Muscle layer of duodenum (tissue), 2 donors: ENCODE results near the gene DUSP1.

ENCODE experiments used
- H3K27ac ChIP-seq: one replicate; pipeline ENCODE4 v1.7.0; 2013; ENCODE audit warnings: mild to moderate bottlenecking, low read length
- H3K27me3 ChIP-seq: one replicate; pipeline ENCODE4 v1.7.0; 2013; ENCODE audit warnings: low read depth, mild to moderate bottlenecking, control low read depth, low read length
- H3K36me3 ChIP-seq, 2 donors: one replicate each; pipeline ENCODE4 v1.7.0; 2013; ENCODE audit warnings: low read length in 2 of 2, control low read depth in 1 of 2, mild to moderate bottlenecking in 1 of 2; ENCODE audit not compliant: insufficient read depth in 2 of 2, control insufficient read depth in 1 of 2
- H3K4me1 ChIP-seq, 2 donors: one replicate each; pipeline ENCODE4 v1.7.0; 2013; ENCODE audit warnings: low read length in 2 of 2, mild to moderate bottlenecking in 2 of 2, control low read depth in 1 of 2, moderate library complexity in 1 of 2; ENCODE audit not compliant: insufficient read depth in 2 of 2, control insufficient read depth in 1 of 2
- H3K4me3 ChIP-seq, 2 donors: one replicate each; pipeline ENCODE4 v1.7.0; 2013; ENCODE audit warnings: low read length in 2 of 2, low read depth in 1 of 2, mild to moderate bottlenecking in 1 of 2
- H3K9me3 ChIP-seq, 2 donors: one replicate each; pipeline ENCODE4 v1.7.0; 2013; ENCODE audit warnings: low read length in 2 of 2, control low read depth in 1 of 2, mild to moderate bottlenecking in 1 of 2; ENCODE audit not compliant: control insufficient read depth in 1 of 2
- donor health status: healthy.

The DUSP1 gene

GRCh38 chr5:172796306-172796705 is 25.3 kb upstream of the DUSP1 start:
- no peaks in the 10 kb centered on the region for H3K9me3 ChIP-seq
- H3K4me3 ChIP-seq = no peak overlapping the region
- H3K4me1 ChIP-seq = peaks cover 0 to 8% of the 10 kb centered on the region in 2 donors
- H3K27ac ChIP-seq = peak overlapping the region; percentile 65
- H3K36me3 ChIP-seq = no peaks in the 10 kb centered on the region
- no peaks in the 10 kb centered on the region for H3K27me3 ChIP-seq

GRCh38 chr5:172795318-172795977 is 24.5 kb upstream of the DUSP1 start:
- peak overlapping the region; percentile 65 for H3K27ac ChIP-seq
- no peaks in the 10 kb centered on the region for H3K27me3 ChIP-seq
- H3K4me1 ChIP-seq = peaks cover 0 to 8% of the 10 kb centered on the region in 2 donors

GRCh38 chr5:172793577-172794488 is 22.8 kb upstream of the DUSP1 start:
- H3K27ac ChIP-seq = peak overlapping the region; percentile 73
- H3K4me3 ChIP-seq = no peak overlapping the region
- no peaks in the 10 kb centered on the region for H3K27me3 ChIP-seq
- no peaks in the 10 kb centered on the region for H3K36me3 ChIP-seq
- H3K9me3 ChIP-seq = no peaks in the 10 kb centered on the region
- H3K4me1 ChIP-seq = peaks cover 12 to 16% of the 10 kb centered on the region in 2 donors

More at GRCh38 chr5:172795318-172795977, 24.5 kb upstream of the DUSP1 start:
- H3K36me3 ChIP-seq = no peaks in the 10 kb centered on the region
- H3K4me3 ChIP-seq = no peak overlapping the region
- H3K9me3 ChIP-seq = no peaks in the 10 kb centered on the region

GRCh38 chr5:172792701-172793570 is 21.9 kb upstream of the DUSP1 start:
- H3K4me1 ChIP-seq = peaks cover 20% of the 10 kb centered on the region in 2 donors
- H3K4me3 ChIP-seq = no peak overlapping the region
- H3K36me3 ChIP-seq = no peaks in the 10 kb centered on the region
- H3K27ac ChIP-seq = peak overlapping the region; percentile 73
- H3K9me3 ChIP-seq = no peaks in the 10 kb centered on the region
- H3K27me3 ChIP-seq = no peaks in the 10 kb centered on the region

- H3K27ac ChIP-seq = no peak overlapping the region
Observed at GRCh38 chr5:172791726-172792445, 20.9 kb upstream of the DUSP1 start.

GRCh38 chr5:172791286-172791685 is 20.3 kb upstream of the DUSP1 start:
- H3K9me3 ChIP-seq = no peaks in the 10 kb centered on the region
- no peak overlapping the region for H3K4me3 ChIP-seq
- no peaks in the 10 kb centered on the region for H3K36me3 ChIP-seq
- H3K4me1 ChIP-seq = peaks cover 13 to 20% of the 10 kb centered on the region in 2 donors
- no peak overlapping the region for H3K27ac ChIP-seq
- no peaks in the 10 kb centered on the region for H3K27me3 ChIP-seq

More at GRCh38 chr5:172791726-172792445, 20.9 kb upstream of the DUSP1 start:
- Histone ChIP-seq H3K9me3 (no peaks in the 10 kb centered on the region), H3K4me3 (no peak overlapping the region), H3K27me3 (no peaks in the 10 kb centered on the region), H3K36me3 (no peaks in the 10 kb centered on the region), H3K4me1 (peaks cover 13 to 20% of the 10 kb centered on the region in 2 donors)

- no peak overlapping the region for H3K4me3 ChIP-seq
- no peak overlapping the region for H3K27ac ChIP-seq
- peaks cover 13 to 20% of the 10 kb centered on the region in 2 donors for H3K4me1 ChIP-seq
- no peaks in the 10 kb centered on the region for H3K36me3 ChIP-seq
- H3K9me3 ChIP-seq = no peaks in the 10 kb centered on the region
- H3K27me3 ChIP-seq = no peaks in the 10 kb centered on the region
Observed at GRCh38 chr5:172790496-172790889, 19.5 kb upstream of the DUSP1 start.

GRCh38 chr5:172789687-172790495 is 18.9 kb upstream of the DUSP1 start:
- Histone ChIP-seq H3K4me1 (peaks cover 13 to 20% of the 10 kb centered on the region in 2 donors), H3K36me3 (no peaks in the 10 kb centered on the region), H3K27ac (peak overlapping the region; percentile 81), H3K27me3 (no peaks in the 10 kb centered on the region), H3K4me3 (no peak overlapping the region), H3K9me3 (no peaks in the 10 kb centered on the region)

- H3K4me3 ChIP-seq = no peak overlapping the region
- no peaks in the 10 kb centered on the region for H3K9me3 ChIP-seq
- peak overlapping the region; percentile 81 for H3K27ac ChIP-seq
- H3K4me1 ChIP-seq = peaks cover 13 to 20% of the 10 kb centered on the region in 2 donors
- H3K27me3 ChIP-seq = no peaks in the 10 kb centered on the region
- no peaks in the 10 kb centered on the region for H3K36me3 ChIP-seq
Observed at GRCh38 chr5:172788771-172789686, 18.0 kb upstream of the DUSP1 start.
